OCI-LY3 (cell line): ENCODE results near the gene ABHD18.
A peak's percentile ranks its signal among the peaks of the same experiment; 100 is the strongest.
"Not testable (repeated sequence)": the region's sequence is repeated elsewhere in the genome, so short reads cannot be mapped to it uniquely, and the experiment has no call there.

Experiments used
- H2AFZ ChIP-seq: fragments of 200-600, 300-600 bp; shearing (Covaris generic); 2 replicates; pipeline ENCODE4 v1.6.0; 2014; ENCODE audit warnings: antibody characterized with exemption, low read depth, low read length
- H3K27ac ChIP-seq: fragments of 200-600, 300-600 bp; sonication (generic); 2 replicates; pipeline ENCODE4 v1.5.1; 2014; ENCODE audit warnings: mild to moderate bottlenecking, low read length, moderate library complexity, mixed read lengths
- H3K27me3 ChIP-seq: fragments of 200-600, 300-600 bp; sonication (generic); 2 replicates; pipeline ENCODE4 v1.6.1; 2014; ENCODE audit warnings: low read depth, low read length, mixed read lengths
- H3K36me3 ChIP-seq: fragments of 200-600, 300-600 bp; sonication (generic); replicated peaks from 2 replicates; pipeline ENCODE3; 2014; ENCODE audit warnings: low read depth, low read length, mixed read lengths
- H3K4me1 ChIP-seq: fragments of 300-600, 200-600 bp; sonication (generic); 2 replicates; pipeline ENCODE4 v1.6.1; 2014; ENCODE audit warnings: low read length, mixed read lengths
- H3K4me2 ChIP-seq: fragments of 200-600, 300-600 bp; sonication (generic); 2 replicates; pipeline ENCODE4 v1.6.1; 2014; ENCODE audit warnings: low read length, mixed read lengths
- H3K4me3 ChIP-seq: fragments of 300-600, 200-600 bp; sonication (generic); 2 replicates; pipeline ENCODE4 v1.5.1; 2014; ENCODE audit warnings: antibody characterized with exemption, mild to moderate bottlenecking, low read length, moderate library complexity
- H3K79me2 ChIP-seq: fragments of 300-600, 200-600 bp; shearing (Covaris generic); 2 replicates; pipeline ENCODE4 v1.6.1; 2014; ENCODE audit warnings: mild to moderate bottlenecking, low read length, mixed read lengths
- H3K9ac ChIP-seq: fragments of 300-600, 200-600 bp; shearing (Covaris generic); 2 replicates; pipeline ENCODE4 v1.6.0; 2014; ENCODE audit warnings: mild to moderate bottlenecking, low read length, moderate library complexity
- H3K9me3 ChIP-seq: fragments of 200-600, 300-600 bp; shearing (Covaris generic); 2 replicates; pipeline ENCODE4 v1.6.1; 2014; ENCODE audit warnings: low read length, mixed read lengths; ENCODE audit not compliant: insufficient read depth
- H4K20me1 ChIP-seq: fragments of 200-600, 300-600 bp; sonication (generic); 2 replicates; pipeline ENCODE4 v1.6.1; 2016; ENCODE audit warnings: low read length, mixed read lengths; ENCODE audit not compliant: insufficient read depth
- EZH2phosphoT487 ChIP-seq: fragments of 200-600 bp; shearing (Covaris generic); IDR thresholded peaks from 2 replicates; pipeline ENCODE4 v1.6.1; 2018; ENCODE audit warnings: antibody characterized with exemption, mixed run types, low read depth
- TF ChIP-seq, protein P1 (sequence below): fragments of 200-600, 300-600 bp; sonication (generic); IDR thresholded peaks from 2 replicates; pipeline ENCODE4 v1.5.1; 2014; ENCODE audit warnings: antibody characterized with exemption, low read length, low read depth

Gene ABHD18

GRCh38 chr4:127993151-127993550 lies 27.9 kb downstream of the ABHD18 start:
- Histone ChIP-seq H3K27me3 (no peaks in the 10 kb centered on the region), H3K4me1 (peaks cover 19% of the 10 kb centered on the region), H3K9ac (no peak overlapping the region), H3K27ac (no peak overlapping the region), H3K4me2 (no peak overlapping the region), H4K20me1 (no peaks in the 10 kb centered on the region), H3K9me3 (no peaks in the 10 kb centered on the region), H3K36me3 (peaks cover 5% of the 10 kb centered on the region), H3K4me3 (no peak overlapping the region), H2AFZ (no peak overlapping the region), H3K79me2 (no peaks in the 10 kb centered on the region)
- TF ChIP-seq, protein P1, sequence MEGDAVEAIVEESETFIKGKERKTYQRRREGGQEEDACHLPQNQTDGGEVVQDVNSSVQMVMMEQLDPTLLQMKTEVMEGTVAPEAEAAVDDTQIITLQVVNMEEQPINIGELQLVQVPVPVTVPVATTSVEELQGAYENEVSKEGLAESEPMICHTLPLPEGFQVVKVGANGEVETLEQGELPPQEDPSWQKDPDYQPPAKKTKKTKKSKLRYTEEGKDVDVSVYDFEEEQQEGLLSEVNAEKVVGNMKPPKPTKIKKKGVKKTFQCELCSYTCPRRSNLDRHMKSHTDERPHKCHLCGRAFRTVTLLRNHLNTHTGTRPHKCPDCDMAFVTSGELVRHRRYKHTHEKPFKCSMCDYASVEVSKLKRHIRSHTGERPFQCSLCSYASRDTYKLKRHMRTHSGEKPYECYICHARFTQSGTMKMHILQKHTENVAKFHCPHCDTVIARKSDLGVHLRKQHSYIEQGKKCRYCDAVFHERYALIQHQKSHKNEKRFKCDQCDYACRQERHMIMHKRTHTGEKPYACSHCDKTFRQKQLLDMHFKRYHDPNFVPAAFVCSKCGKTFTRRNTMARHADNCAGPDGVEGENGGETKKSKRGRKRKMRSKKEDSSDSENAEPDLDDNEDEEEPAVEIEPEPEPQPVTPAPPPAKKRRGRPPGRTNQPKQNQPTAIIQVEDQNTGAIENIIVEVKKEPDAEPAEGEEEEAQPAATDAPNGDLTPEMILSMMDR: no peak
- no peak for TF ChIP-seq EZH2phosphoT487

DNA sequence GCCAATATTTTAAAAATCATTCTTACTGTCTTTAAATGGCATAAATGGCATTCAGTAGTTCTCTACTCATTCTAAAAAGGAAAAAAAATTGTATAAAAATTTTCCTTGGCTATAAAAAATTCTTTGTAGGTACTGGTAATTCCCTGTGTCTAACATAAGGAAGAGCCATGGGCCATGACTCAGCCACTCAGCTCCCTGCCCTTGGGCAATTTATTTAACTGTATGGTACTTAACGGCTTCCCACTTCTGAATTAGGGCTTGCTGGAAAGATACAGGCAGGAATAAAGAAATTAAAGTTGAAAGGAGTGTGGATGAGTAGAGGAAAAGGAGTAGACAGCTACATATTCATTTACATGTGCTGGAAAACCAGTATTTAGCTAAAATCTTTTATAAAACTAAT lies 30.6 kb downstream of the ABHD18 start:
- Histone ChIP-seq H2AFZ (no peak overlapping the region), H3K4me1 (peaks cover 22% of the 10 kb centered on the region), H3K4me3 (no peak overlapping the region), H3K79me2 (no peaks in the 10 kb centered on the region), H4K20me1 (no peaks in the 10 kb centered on the region), H3K27ac (no peak overlapping the region), H3K27me3 (no peaks in the 10 kb centered on the region), H3K9me3 (no peaks in the 10 kb centered on the region), H3K9ac (no peak overlapping the region), H3K4me2 (no peak overlapping the region), H3K36me3 (peaks cover 11% of the 10 kb centered on the region)
- TF ChIP-seq, protein P1: no peak
- no peak for TF ChIP-seq EZH2phosphoT487

DNA sequence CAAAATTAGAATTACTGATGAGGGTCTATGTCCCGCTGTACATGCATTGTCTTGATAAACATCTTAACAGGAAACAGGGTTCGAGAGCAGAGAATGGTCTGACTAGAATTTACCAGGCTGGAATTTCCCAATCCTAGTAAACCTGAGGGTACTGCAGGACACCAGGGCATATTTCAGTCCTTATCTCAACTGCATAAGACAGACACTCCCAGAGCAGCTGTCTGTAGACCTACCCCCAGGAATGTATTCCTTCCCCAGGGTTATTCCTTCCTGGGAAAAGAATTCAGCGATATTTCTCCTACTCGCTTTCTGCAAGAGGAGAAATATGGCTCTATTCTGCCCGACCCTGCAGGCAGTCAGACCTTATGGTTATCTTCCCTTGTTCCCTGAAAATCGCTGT lies 31.3 kb downstream of the ABHD18 start:
- not testable (repeated sequence) for H3K27ac ChIP-seq, H2AFZ ChIP-seq, H3K9me3 ChIP-seq, H4K20me1 ChIP-seq, H3K9ac ChIP-seq, H3K4me2 ChIP-seq, H3K27me3 ChIP-seq, H3K4me3 ChIP-seq, H3K79me2 ChIP-seq
- Histone ChIP-seq H3K36me3 (peaks cover 11% of the 10 kb centered on the region), H3K4me1 (peaks cover 22% of the 10 kb centered on the region)

DNA sequence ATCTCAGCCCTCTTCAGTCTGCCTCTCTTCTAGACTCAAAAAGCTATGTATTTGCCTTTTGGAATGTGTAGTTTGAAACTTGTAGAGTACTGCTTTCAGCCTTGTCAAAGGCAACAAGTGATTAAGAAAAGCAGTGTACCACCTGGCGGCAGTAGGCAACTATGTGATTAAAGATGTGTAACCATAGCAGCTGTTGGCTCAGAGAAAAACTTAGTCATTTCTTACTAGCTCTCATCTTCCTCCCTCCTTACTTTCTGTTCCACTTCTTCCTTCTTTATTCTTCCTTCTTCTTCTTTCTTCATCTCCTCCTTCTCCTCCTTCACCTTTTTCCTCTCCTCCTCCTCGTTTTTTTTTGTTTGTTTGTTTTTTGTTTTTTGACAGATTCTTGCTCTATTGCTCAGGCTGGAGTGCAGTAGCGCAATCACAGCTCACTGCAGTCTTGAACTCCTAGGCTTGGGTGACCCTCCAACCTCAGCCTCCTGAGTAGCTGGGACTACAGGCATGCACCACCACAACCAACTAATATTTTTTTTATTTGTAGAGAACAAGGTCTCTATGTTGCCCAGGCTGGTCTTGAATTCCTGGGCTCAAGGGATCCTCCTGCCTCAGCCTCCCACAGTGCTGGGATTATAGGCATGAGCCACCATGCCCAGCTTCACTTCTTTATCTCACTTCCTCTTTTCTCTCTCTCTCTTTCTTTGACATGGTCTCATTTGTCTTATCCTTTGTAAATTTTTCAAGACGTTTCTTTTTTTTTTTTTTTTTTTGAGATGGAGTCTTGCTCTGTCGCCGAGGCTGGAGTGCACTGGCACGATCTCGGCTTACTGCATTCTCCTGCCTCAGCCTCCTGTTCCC lies 32.6 kb downstream of the ABHD18 start:
- H3K27ac ChIP-seq: peak overlapping the region; percentile 61
- H2AFZ ChIP-seq: no peak overlapping the region
- no peaks in the 10 kb centered on the region for H3K27me3 ChIP-seq
- no peak for TF ChIP-seq EZH2phosphoT487
- TF ChIP-seq, protein P1: peak; percentile 74
- no peak overlapping the region for H3K9ac ChIP-seq
- H3K36me3 ChIP-seq: peaks cover 11% of the 10 kb centered on the region
- H3K79me2 ChIP-seq: no peaks in the 10 kb centered on the region
- peak overlapping the region; percentile 37; the same call in 1 of the 2 replicates for H3K4me3 ChIP-seq
- no peaks in the 10 kb centered on the region for H3K9me3 ChIP-seq
- peaks cover 22% of the 10 kb centered on the region for H3K4me1 ChIP-seq
- H4K20me1 ChIP-seq: no peaks in the 10 kb centered on the region
- H3K4me2 ChIP-seq: peak overlapping the region; percentile 62
